Thyroid gland (tissue), 4 donors: Measurements from ENCODE around the gene SMO. TPM values are rescaled to one million over a fixed set of nuclear protein-coding genes. Genes with fewer than 3 reads are reported as not detected.

Experiments
- DNase-seq, 2 donors: peaks; one replicate each; pipeline ENCODE4 v3.0.0-alpha.2; 2019
- H3K27ac ChIP-seq, 3 donors: fragments of 200-600 bp; sonication (generic); 1 replicate in 2 of 3; 2 replicates in 1 of 3; pipeline ENCODE4 v1.5.1; 2016 to 2019; ENCODE audit warnings: mild to moderate bottlenecking in 1 of 3, moderate library complexity in 1 of 3
- H3K27me3 ChIP-seq: fragments of 200-600 bp; sonication (generic); one replicate; pipeline ENCODE4 v1.5.1; 2019
- H3K36me3 ChIP-seq, 2 donors: fragments of 200-600 bp; sonication (generic); one replicate each; pipeline ENCODE4 v1.5.1; 2016 to 2019
- H3K4me1 ChIP-seq, 2 donors: fragments of 200-600 bp; sonication (generic); one replicate each; pipeline ENCODE4 v1.5.1; 2017 to 2019
- H3K4me3 ChIP-seq, 3 donors: fragments of 200-600 bp; sonication (generic); replicated peaks in 1 of 3; 1 replicate in 2 of 3; 2 replicates in 1 of 3; pipeline ENCODE4 v1.5.1; 2016; ENCODE audit warnings: mild to moderate bottlenecking in 1 of 3
- H3K9me3 ChIP-seq: fragments of 200-600 bp; sonication (generic); one replicate; pipeline ENCODE4 v1.5.1; 2017
- CTCF ChIP-seq, 6 experiments: fragments of 200-600 bp in 3 of 6; fragments of 450-650 bp in 3 of 6; sonication (generic) in 3 of 6; IDR thresholded peaks; one replicate each; pipeline ENCODE4 v1.5.1; 2016 to 2019; ENCODE audit warnings: antibody characterized with exemption in 6 of 6, mild to moderate bottlenecking in 2 of 6, inconsistent platforms in 1 of 6, moderate library complexity in 1 of 6
- POLR2A ChIP-seq, 2 donors: fragments of 450-650 bp; IDR thresholded peaks; one replicate each; pipeline ENCODE4 v1.6.1; 2017; ENCODE audit warnings: antibody characterized with exemption in 2 of 2, mild to moderate bottlenecking in 2 of 2, moderate library complexity in 1 of 2
- WGBS, 2 donors: methylation state at CpG; one replicate each; pipeline ENCODE4 v1.1.5; 2017; 5-methylcytosine and 5-hydroxymethylcytosine counted together
- intact Hi-C: fragments of 100-400 bp; cut with DNase I; formaldehyde crosslinking; loops from one replicate; pipeline ENCODE4 v1.15.1; 2023
- total RNA-seq, 4 donors: library from RNA; depleted of rRNA; stranded (reverse); fragments of >200 nt; gene quantifications; one replicate each; pipeline ENCODE4 v1.2.3, GENCODE V29; 2016

Gene SMO
- total RNA-seq, 4 donors from 2014 or later: 10.5 to 17.4 (median 14.7) TPM

- intact Hi-C loops: no loop called here
- Histone ChIP-seq H3K4me3 (no peak overlapping the region), H3K36me3 (no peaks in the 10 kb centered on the region), H3K9me3 (no peaks in the 10 kb centered on the region), H3K27ac (peak overlapping the region; percentile 45 to 70 (median 61)), H3K27me3 (no peaks in the 10 kb centered on the region), H3K4me1 (peaks cover 27 to 29% of the 10 kb centered on the region in 2 donors)
- peak; percentile 64 to 70 for DNase-seq
- TF ChIP-seq CTCF (IDR thresholded peaks at IDR 0.05) (peak in 1 of 6 experiments; percentile 22), POLR2A (IDR thresholded peaks at IDR 0.05) (peak in 1 of 2 donors; percentile 60)
- WGBS, 2 donors: 61 to 66% methylated on average over 4 of the region's 4 CpGs
These were observed 39.5 kb downstream of the SMO start for GRCh38 chr7:129227646-129228578.

GRCh38 chr7:129228633-129229032 lies 40.2 kb downstream of the SMO start:
- H3K27ac ChIP-seq: peak overlapping the region in 2 of 3 donors; percentile 45 to 70
- no peak for DNase-seq
- no peaks in the 10 kb centered on the region for H3K27me3 ChIP-seq
- intact Hi-C loops: no loop called here
- no peaks in the 10 kb centered on the region for H3K36me3 ChIP-seq
- 87 to 94% methylated on average over 2 of the region's 2 CpGs for WGBS, 2 donors
- peaks cover 32 to 33% of the 10 kb centered on the region in 2 donors for H3K4me1 ChIP-seq
- no peaks in the 10 kb centered on the region for H3K9me3 ChIP-seq
- TF ChIP-seq CTCF (IDR thresholded peaks at IDR 0.05) (no peak), POLR2A (IDR thresholded peaks at IDR 0.05) (no peak)
- no peak overlapping the region for H3K4me3 ChIP-seq

GRCh38 chr7:129231666-129232065 lies 43.2 kb downstream of the SMO start:
- no peak overlapping the region for H3K27ac ChIP-seq
- H3K36me3 ChIP-seq: no peaks in the 10 kb centered on the region
- H3K9me3 ChIP-seq: no peaks in the 10 kb centered on the region
- peaks cover 25 to 26% of the 10 kb centered on the region in 2 donors for H3K4me1 ChIP-seq
- no peak for DNase-seq
- no peak overlapping the region for H3K4me3 ChIP-seq
- WGBS, 2 donors: 67 to 86% methylated on average over 5 of the region's 5 CpGs
- H3K27me3 ChIP-seq: no peaks in the 10 kb centered on the region
- intact Hi-C loops: no loop called here
- TF ChIP-seq POLR2A (IDR thresholded peaks at IDR 0.05) (no peak), CTCF (IDR thresholded peaks at IDR 0.05) (no peak)

GRCh38 chr7:129238546-129238945 lies 50.1 kb downstream of the SMO start:
- DNase-seq: peak; percentile 89 to 90
- intact Hi-C loops: no loop called here
- TF ChIP-seq CTCF (IDR thresholded peaks at IDR 0.05) (peak in 1 of 6 experiments; percentile 9), POLR2A (IDR thresholded peaks at IDR 0.05) (peak in 1 of 2 donors; percentile 64)
- Histone ChIP-seq H3K27ac (peak overlapping the region; percentile 78 to 96 (median 90)), H3K9me3 (no peaks in the 10 kb centered on the region), H3K27me3 (no peaks in the 10 kb centered on the region), H3K4me3 (no peak overlapping the region), H3K4me1 (peaks cover 29 to 31% of the 10 kb centered on the region in 2 donors), H3K36me3 (no peaks in the 10 kb centered on the region)
- WGBS, 2 donors: 37 to 47% methylated on average over 8 of the region's 8 CpGs
